Neural cell (in vitro differentiated cells): ENCODE measurements around the gene EFCAB7. TPM values are rescaled to one million over a fixed set of nuclear protein-coding genes. Genes with fewer than 3 reads are reported as not detected.

Experiments
- H2AFZ ChIP-seq: fragments of 200-600, 300-800 bp; sonication (generic), shearing (Covaris generic); 2 replicates; pipeline ENCODE4 v1.6.0; 2014; ENCODE audit warnings: low read depth, mild to moderate bottlenecking, antibody characterized with exemption, low read length, moderate library complexity
- H3F3A ChIP-seq: fragments of 200-600 bp; shearing (Covaris generic); 2 replicates; pipeline ENCODE4 v1.6.1; 2016; ENCODE audit warnings: mild to moderate bottlenecking, moderate library complexity, mixed read lengths, antibody characterized with exemption, low read length; ENCODE audit not compliant: insufficient read depth, poor library complexity, severe bottlenecking
- H3K27ac ChIP-seq: fragments of 200-600, 300-800 bp; sonication (generic), shearing (Covaris generic); 2 replicates; pipeline ENCODE4 v1.5.1; 2014; ENCODE audit warnings: mild to moderate bottlenecking, low read length, moderate library complexity
- H3K27me3 ChIP-seq: fragments of 300-800, 200-600 bp; sonication (generic), shearing (Covaris generic); 2 replicates; pipeline ENCODE4 v1.6.0; 2014; ENCODE audit warnings: mild to moderate bottlenecking, low read depth, low read length, moderate library complexity; ENCODE audit not compliant: insufficient read depth
- H3K36me3 ChIP-seq: fragments of 300-800, 200-600 bp; sonication (generic), shearing (Covaris generic); 2 replicates; pipeline ENCODE4 v1.5.1; 2014; ENCODE audit warnings: mild to moderate bottlenecking, antibody characterized with exemption, low read length, moderate library complexity; ENCODE audit not compliant: insufficient read depth
- H3K4me2 ChIP-seq: fragments of 300-800, 200-600 bp; sonication (generic), shearing (Covaris generic); 2 replicates; pipeline ENCODE4 v1.6.0; 2014; ENCODE audit warnings: mild to moderate bottlenecking, low read length
- H3K4me3 ChIP-seq: fragments of 300-800, 200-600 bp; sonication (generic), shearing (Covaris generic); 2 replicates; pipeline ENCODE4 v1.5.1; 2014; ENCODE audit warnings: mild to moderate bottlenecking, low read length, moderate library complexity
- H3K79me2 ChIP-seq: fragments of 200-600 bp; shearing (Covaris generic); replicated peaks from 2 replicates; pipeline ENCODE4 v1.6.0; 2014; ENCODE audit warnings: mild to moderate bottlenecking, low read length, moderate library complexity; ENCODE audit not compliant: insufficient read depth
- H3K9ac ChIP-seq: fragments of 300-800, 200-600 bp; sonication (generic), shearing (Covaris generic); 2 replicates; pipeline ENCODE4 v1.6.1; 2016; ENCODE audit warnings: mild to moderate bottlenecking, low read length, mixed read lengths
- H3K9me2 ChIP-seq: fragments of 200-600 bp; shearing (Covaris generic); 2 replicates; pipeline ENCODE4 v1.6.1; 2016; ENCODE audit warnings: mild to moderate bottlenecking, low read length, mixed read lengths; ENCODE audit not compliant: insufficient read depth
- H3K9me3 ChIP-seq: fragments of 200-600, 300-800 bp; sonication (generic), shearing (Covaris generic); 2 replicates; pipeline ENCODE4 v1.6.1; 2016; ENCODE audit warnings: mild to moderate bottlenecking, mixed run types, low read length, moderate library complexity, mixed read lengths
- H4K20me1 ChIP-seq: fragments of 200-600 bp; shearing (Covaris generic); 2 replicates; pipeline ENCODE4 v1.6.1; 2016; ENCODE audit warnings: mild to moderate bottlenecking, mixed run types; ENCODE audit not compliant: insufficient read depth
- CTCF ChIP-seq: fragments of 450-650 bp; IDR thresholded peaks from 2 replicates; pipeline ENCODE4 v1.5.1; 2014; ENCODE audit warnings: antibody characterized with exemption, mild to moderate bottlenecking, moderate library complexity; ENCODE audit not compliant: poor library complexity, severe bottlenecking
- EP300 ChIP-seq: fragments of 450-650 bp; conservative IDR thresholded peaks from 2 replicates; pipeline ENCODE4 v1.6.1; 2014; ENCODE audit warnings: antibody characterized with exemption, mild to moderate bottlenecking, moderate library complexity; ENCODE audit not compliant: poor library complexity, severe bottlenecking
- EZH2 ChIP-seq: fragments of 200-600, 300-800 bp; shearing (Covaris generic), sonication (generic); IDR thresholded peaks from 2 replicates; pipeline ENCODE4 v1.6.1; 2014; ENCODE audit warnings: antibody characterized with exemption, low read length, borderline replicate concordance, mild to moderate bottlenecking; ENCODE audit not compliant: insufficient read depth, poor library complexity, severe bottlenecking
- MXI1 ChIP-seq: fragments of 450-650 bp; conservative IDR thresholded peaks from 2 replicates; pipeline ENCODE4 v1.6.1; 2014; ENCODE audit warnings: antibody characterized with exemption, mild to moderate bottlenecking; ENCODE audit not compliant: poor library complexity, severe bottlenecking
- POLR2AphosphoS5 ChIP-seq: IDR thresholded peaks from 2 replicates; pipeline ENCODE4 v1.6.1; 2012
- RAD21 ChIP-seq: fragments of 450-650 bp; conservative IDR thresholded peaks from 2 replicates; pipeline ENCODE4 v1.6.1; 2014; ENCODE audit warnings: antibody characterized with exemption, mild to moderate bottlenecking, moderate library complexity
- REST ChIP-seq: IDR thresholded peaks from 2 replicates; pipeline ENCODE4 v1.6.1; 2012; ENCODE audit warnings: borderline replicate concordance
- SMC3 ChIP-seq: fragments of 450-650 bp; conservative IDR thresholded peaks from 2 replicates; pipeline ENCODE4 v1.6.1; 2014; ENCODE audit warnings: antibody characterized with exemption, mild to moderate bottlenecking, moderate library complexity; ENCODE audit not compliant: poor library complexity
- TAF1 ChIP-seq: IDR thresholded peaks from 2 replicates; pipeline ENCODE4 v1.6.1; 2012; ENCODE audit warnings: low read depth
- polyA plus RNA-seq: library from polyadenylated mRNA; depleted of rRNA; stranded (reverse); fragments of >200 nt; gene quantifications from 2 replicates; pipeline ENCODE4 v1.2.3, GENCODE V29; 2014

The EFCAB7 gene
- polyA plus RNA-seq, 1 donor from 2014 or later, result 72.9 TPM

GRCh38 chr1:63548877-63549276, 25.6 kb downstream of the EFCAB7 start:
- peaks cover 13% of the 10 kb centered on the region for H3K36me3 ChIP-seq
- H3K9me2 ChIP-seq, result no peaks in the 10 kb centered on the region
- no peaks in the 10 kb centered on the region for H4K20me1 ChIP-seq
- H3K27ac ChIP-seq, result no peak overlapping the region
- H3K4me2 ChIP-seq, result no peak overlapping the region
- no peak overlapping the region for H2AFZ ChIP-seq
- H3K27me3 ChIP-seq, result no peaks in the 10 kb centered on the region
- H3K4me3 ChIP-seq, result no peak overlapping the region
- TF ChIP-seq RAD21 (no peak), MXI1 (no peak), EP300 (no peak), TAF1 (no peak), POLR2AphosphoS5 (no peak), REST (no peak), CTCF (no peak), EZH2 (no peak), SMC3 (no peak)
- H3F3A ChIP-seq, result no peaks in the 10 kb centered on the region
- no peak overlapping the region for H3K9ac ChIP-seq
- no peaks in the 10 kb centered on the region for H3K79me2 ChIP-seq
- H3K9me3 ChIP-seq, result no peaks in the 10 kb centered on the region

- no peaks in the 10 kb centered on the region for H3K9me3 ChIP-seq
- H3F3A ChIP-seq, result no peaks in the 10 kb centered on the region
- no peak overlapping the region for H3K9ac ChIP-seq
- no peak overlapping the region for H3K4me3 ChIP-seq
- no peak overlapping the region for H3K27ac ChIP-seq
- H3K9me2 ChIP-seq, result no peaks in the 10 kb centered on the region
- H3K27me3 ChIP-seq, result no peaks in the 10 kb centered on the region
- no peaks in the 10 kb centered on the region for H3K79me2 ChIP-seq
- TF ChIP-seq EZH2, result no peak
- TF ChIP-seq RAD21, result no peak
- TF ChIP-seq CTCF, result no peak
- TF ChIP-seq MXI1, result no peak
- no peak for TF ChIP-seq SMC3
- TF ChIP-seq TAF1, result no peak
- TF ChIP-seq REST, result no peak
- no peak for TF ChIP-seq POLR2AphosphoS5
- TF ChIP-seq EP300, result no peak
- no peak overlapping the region for H2AFZ ChIP-seq
- no peaks in the 10 kb centered on the region for H3K36me3 ChIP-seq
- H3K4me2 ChIP-seq, result no peak overlapping the region
- H4K20me1 ChIP-seq, result no peaks in the 10 kb centered on the region
Observed at GRCh38 chr1:63555480-63555879, 32.2 kb downstream of the EFCAB7 start.
